CD4-positive, alpha-beta T cell treated with Interferon gamma for 1 hour (primary cell): Measurements from ENCODE around the gene MPP2.
"Not testable (repeated sequence)": the region's sequence is repeated elsewhere in the genome, so short reads cannot be mapped to it uniquely, and the experiment has no call there.

Experiments used
- DNase-seq: peaks from one replicate; pipeline ENCODE4 v3.0.0-alpha.2; 2020

MPP2 gene

DNA sequence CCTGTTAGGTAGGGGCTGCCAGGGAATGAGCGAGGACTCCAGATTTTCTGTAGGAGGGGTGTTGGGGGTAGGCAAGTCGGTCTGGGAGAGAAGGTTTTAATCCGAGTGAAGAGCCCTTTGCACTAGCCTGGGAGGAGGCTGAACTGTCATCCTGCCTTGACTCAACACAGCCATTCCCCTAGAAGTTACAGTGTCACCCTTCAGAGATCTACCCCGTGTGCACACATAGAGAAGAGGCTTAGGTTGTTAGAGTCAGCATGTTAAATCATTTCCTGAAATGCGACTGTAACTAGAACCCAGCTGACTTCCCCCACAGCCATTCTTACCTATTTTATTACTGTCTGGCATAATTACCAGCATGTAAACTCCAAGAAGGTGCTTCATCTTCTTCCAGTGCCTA lies 20.6 kb upstream of the MPP2 start:
- DNase-seq = not testable (repeated sequence)

DNA sequence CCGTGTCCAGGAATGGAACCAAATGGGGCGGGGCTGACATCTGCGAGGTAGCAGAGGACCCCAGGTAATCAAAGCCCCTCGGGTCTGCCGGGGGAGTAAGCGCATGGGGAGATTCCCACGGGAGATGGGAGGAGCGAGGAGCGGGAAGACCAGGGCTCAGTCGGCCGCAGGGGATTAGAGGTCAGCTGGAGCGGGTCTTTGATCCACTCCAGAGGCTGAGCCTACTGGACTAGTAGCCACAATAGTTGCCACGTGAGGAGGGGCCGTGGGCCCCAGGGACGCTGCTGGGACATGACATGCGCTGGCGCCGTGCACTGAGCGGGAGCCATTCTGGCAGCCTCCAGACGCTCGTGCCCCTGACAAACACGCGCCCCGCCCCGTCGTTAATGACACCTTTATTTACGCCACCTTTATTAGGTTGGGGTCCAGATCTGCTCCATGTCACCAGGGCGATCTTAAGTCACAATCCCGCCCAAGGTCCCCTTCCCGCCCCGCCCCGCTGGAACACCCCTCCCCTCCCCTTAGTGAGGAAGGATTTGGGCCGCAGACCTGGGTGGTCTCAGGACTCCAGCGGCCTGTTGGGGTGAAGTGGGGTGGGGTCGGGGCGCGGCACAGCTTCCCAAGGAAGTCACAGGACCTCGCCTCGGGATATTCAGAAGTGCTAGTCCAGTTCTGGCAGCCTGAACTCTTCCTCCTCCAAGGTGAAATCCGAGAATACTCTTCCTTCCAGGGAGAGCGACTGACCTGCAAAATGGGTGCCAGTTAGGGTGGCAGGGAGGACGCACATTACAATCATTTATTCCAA lies 19.9 kb upstream of the MPP2 start:
- DNase-seq = no peak

DNA sequence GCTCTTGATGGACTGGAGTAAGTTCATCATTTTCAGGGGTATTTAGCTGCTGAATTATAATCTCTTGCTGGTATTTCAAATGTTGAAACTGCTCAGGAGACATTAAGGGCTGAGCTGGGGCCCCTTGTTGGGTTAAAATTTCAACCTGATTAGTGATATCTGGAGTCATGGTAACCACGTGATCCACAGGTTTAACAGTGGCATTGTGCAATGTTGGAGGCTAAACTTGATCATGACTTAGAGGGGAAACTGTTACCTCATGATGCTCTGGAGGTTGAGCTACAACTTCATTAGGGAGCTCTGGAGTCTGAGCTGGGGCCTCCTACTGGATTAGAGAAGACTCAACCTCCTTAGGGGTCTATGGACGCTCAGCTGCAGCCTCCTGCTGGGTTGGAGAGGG lies 17.2 kb upstream of the MPP2 start:
- DNase-seq = no peak

DNA sequence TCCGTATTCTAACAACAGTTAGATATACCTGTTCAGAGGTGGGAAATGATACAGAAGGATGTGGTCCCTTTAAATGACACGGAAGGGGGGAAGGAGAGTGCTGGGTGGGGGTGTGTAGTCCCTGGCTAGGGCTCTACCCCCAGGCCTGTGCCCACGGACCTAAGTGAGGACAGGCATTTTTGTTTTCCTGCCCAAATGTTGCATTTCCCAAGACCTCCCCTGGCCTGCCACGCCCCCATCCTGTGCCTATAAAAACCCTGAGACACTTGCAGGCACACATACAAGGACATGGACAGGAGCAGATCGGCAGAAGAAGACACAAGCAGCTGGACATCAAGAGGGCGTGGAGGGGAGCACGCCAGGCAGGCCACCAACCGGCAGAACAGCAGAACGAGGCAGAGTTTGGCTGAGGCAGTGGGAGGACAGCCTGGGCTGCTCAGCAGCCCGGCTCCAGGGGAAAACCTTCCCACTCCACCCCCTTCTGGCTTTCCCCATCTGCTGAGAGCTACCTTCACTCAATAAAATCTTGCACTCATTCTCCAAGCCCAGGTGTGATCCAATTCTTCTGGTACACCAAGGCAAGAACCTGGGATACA lies 13.3 kb upstream of the MPP2 start:
- no peak for DNase-seq

DNA sequence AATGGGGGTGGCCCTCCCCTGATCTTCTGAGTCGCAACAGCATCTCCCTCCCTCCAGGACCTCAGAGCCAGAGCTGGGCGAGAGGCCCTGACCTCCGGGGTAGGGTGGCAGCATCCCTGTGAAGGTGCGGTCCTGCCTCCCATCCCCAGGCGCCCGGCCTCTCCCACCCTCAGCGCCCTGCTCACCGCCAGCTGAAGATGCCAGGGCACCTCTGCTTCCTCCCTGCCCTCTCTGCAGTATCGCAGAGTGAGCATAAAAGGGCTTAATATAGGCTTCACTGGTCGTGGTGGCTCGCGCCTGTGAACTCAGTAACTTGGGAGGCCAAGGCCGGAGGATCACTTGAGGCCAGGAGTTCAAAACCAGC lies 10.7 kb upstream of the MPP2 start:
- DNase-seq = no peak

DNA sequence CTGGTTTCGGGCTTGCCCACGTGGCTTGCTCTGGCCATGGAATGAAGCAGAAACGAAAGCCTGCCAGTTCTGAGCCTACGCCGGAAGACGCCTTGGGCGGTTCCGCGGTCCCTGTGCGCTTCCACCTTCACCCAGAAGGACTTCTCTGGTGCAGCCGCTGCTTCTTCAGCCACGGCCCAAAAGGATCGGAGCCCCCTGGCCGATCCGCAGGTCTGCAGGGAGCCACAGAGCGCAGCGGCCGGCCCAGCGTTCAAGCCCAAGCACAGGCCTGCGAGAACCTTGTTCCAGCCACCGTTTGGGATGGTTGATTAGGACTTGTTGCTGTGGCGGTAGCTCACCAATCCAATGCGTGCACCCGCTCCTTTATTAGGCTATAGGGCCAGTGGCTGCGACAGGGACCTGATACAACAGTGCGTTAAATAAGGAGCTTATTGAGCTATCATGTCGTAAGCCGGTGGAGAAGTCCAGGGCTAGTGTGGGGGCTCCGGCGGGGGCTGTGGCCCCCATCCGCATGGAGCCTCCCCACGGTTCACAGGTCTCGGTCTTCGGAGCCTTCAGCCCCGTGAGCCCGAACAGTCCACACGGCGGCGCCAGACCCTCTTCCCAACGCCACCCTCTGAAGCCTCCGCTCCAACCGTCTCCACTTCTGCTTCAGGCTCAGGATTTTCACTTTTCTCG lies 10.2 kb upstream of the MPP2 start:
- peak; percentile 42 for DNase-seq

DNA sequence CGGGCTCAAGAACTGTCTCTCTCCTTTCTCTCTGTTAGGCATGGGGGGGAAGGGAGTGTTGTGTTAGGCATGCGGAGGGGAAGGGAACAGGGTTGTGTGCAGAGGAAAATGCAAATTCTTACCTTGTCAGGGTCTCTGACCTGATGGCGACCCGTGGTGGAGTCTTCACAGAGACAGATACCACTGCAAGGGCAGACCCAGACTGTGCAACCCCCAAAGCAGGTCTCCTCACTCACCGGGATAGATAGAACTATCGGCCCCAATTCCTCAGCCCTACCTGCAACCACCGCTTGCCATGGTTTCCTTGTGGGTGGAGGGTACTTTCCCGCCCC lies 9.6 kb upstream of the MPP2 start:
- DNase-seq = no peak

DNA sequence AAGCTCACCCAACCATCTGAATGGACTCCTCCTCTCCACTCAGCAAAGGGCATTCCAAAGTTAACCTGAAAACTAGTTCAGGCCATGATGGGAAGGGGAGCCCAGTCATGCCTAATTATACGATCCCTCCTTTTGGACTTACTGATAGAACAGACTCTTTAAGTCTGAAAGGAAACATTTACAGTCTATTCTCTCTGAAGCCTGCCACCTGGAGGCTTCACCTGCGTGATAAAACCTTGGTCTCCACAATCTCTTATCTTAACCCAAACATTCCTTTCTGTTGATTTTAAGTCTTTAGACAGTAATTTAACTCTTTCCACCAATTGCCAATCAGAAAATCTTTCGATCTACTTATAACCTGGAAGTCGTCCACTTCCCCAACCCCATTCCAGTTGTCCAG lies 9.0 kb upstream of the MPP2 start:
- DNase-seq = no peak

DNA sequence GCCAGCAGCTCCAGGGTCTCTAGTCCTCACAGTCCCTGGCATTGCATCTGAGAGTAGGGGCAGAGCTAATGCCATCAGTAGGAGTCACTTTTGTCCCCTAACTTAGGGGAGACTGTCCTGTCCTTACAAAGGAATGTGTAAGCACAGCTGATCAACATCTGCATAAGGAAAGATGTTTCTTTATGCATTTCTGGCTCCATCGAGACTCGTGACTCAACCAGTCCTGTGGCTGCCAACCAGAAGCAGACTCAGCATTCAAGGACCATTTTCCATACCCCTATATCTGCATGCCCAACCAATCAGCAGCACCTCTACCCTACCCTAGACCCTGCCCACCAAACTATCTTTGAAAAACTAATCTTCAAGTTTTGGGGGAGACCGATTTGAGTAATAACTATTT lies 8.2 kb upstream of the MPP2 start:
- DNase-seq = no peak

DNA sequence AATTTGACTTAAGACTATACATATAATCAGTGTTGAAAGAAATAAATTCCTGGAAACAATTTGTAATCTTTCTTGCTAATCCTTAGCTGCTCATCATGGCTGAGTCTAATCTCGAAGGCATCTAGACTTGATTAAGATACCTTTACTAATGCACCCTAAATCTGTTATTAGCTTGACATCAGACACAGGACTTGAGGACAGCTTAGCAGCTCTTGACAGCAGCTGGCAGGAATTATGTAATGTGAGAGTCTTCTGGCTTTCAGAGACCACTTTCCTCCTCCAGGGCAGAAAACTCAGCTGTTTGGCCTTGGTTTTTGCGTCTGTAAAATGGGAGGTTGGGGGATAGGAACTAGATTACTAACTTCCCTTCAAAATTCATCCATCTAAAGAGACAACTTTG lies 7.1 kb upstream of the MPP2 start:
- DNase-seq = no peak

DNA sequence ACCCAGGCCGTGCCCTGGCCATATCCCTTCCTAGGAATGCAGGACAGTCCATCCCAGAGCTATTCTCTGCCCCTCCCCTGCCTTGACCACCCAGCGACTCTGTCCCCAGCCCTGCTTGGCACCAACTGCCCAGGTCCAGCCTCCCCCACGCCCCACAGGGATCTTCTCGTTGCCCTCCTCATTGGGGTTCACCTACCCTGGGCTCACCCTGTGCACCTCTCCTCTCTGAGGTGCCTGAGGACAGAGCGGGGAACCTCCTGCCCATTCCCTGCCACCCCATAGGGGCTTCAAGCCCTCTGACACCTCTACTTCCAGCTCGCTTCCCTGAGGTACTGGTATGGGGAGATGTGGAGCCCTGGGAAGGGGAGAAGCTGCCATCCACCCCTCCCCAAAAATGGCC lies 6.2 kb upstream of the MPP2 start:
- no peak for DNase-seq

DNA sequence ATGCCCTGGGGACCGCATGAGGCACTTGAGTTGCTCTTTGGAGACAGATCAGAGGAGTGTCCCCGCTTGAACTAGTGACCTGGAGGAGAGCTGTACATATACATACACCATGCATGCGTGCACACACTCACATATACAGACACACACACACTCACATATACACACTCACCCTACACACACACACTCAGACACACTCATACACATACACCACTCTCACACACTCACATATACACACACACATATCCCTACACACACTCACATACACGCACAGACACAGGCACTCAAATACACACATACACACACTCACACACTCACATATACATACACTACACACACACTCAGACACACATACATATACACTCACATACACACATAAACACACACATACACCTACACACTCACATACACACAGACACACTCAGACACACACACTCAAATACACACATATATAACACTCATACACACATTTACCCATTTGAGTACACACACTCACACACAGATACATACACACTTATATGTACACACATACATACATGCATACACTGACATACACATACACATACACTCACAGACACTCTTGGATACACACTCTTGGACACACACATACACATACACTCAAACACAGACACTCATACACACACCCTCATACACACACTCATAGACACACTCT lies 5.4 kb upstream of the MPP2 start:
- DNase-seq = no peak

DNA sequence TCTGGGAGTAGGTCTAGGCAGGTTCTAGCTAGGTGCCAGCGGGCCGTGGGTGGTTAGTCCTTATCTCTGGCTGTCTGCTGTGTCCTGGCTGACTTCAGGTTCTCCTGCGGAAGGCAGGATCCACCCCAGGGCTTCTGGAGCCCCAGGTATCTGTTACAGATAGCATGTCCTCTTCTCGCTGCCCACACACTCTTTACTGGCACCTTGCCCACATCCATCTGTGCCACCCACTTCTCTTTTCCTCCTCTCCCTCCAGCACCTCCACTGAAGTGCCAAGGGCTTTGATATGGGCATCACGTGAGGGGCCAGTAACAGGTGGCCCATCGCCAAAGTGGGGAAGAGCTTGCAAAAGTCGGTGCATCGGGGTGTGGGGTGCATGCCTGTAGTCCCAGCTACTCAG lies 4.6 kb upstream of the MPP2 start:
- no peak for DNase-seq

DNA sequence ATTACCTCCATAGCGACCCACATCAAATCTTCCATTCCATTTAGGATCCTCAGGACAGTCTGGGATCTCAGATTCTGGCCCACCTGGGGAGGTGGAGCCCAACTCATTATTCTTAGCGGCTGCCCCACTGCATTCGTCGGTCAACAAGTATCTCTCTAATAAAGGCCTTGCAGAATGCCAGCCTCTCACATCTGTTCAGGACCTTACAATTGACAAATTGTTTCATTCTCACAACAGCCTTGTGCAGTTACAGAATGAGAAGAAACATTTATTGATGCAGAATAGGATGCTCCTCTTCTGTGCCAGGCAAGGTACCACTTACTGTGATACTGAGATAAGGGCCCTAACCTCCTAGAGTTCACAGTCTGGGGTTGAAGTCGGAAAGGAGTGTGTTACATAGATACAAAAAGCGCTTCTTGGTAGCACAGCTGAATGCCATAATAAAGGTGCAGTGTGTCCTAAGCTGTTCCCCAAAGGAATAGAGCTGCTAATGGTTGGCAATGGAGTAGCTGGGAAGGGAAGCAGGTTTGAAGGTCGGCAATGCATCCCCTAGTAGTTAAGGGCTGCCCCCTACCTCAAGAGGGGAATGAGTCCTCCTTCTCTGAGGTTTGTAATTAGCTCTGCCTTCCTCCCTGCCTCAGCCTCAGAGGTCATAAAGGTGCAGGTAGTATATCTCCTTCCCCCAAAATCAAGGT lies 2.3 kb upstream of the MPP2 start:
- no peak for DNase-seq

DNA sequence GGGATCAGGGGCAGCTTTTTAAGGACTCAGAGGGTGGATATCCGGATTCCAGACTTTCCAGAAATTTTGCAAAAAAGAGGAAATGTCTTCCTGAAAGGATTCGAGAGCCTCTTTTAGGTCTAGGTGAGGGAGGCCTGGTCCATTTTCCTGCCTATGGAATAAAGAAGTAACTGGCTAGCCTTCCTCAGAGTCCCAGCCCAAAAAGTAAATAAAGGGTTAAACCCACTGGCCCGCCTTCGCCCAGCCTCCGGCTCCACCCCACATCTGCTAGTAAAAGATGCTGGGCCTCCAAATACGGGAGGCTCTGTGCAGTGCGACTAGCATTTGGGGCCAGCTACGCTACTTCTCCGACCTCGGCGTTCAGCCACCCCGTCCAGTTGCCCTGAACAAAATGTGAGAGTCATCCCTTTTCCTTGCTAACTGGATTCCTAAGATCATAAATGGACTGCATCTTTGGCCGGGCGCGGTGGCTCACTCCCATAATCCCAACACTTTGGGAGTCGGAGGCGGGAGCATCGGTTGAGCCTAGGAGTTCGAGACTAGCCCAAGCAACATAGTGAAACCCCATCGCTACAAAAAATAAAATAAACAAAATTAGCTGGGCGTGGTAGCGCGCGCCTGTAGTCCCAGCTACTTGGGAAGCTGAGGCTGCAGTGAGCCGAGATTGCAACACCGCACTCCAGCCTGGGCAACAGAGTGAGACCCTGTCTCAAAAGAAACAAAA lies 824 bp upstream of the MPP2 start:
- DNase-seq = peak; percentile 38

DNA sequence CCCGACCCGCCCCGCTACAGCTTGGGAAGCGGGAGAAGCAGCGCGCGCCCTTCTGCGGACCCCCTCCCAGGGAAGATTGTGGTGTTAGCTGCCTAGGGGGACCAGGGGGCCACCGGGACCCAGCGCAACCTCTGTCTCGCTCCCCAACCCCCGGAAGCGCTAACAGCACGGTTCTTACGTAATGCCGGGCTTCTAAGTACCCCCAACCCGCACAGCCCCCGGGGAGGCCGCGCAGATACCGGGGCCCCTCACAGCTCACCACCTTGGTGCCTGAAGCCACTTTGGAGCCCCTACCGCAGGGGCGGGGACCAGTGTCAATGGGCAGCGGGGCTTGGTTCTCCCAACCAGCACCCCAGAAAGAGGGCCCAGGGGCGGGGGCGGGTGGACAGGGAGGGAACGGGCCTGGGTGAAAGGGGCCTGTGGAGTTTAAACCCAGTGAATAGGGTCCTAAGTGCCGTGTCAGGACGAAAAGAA lies 348 bp downstream of the MPP2 start:
- peak; percentile 27 for DNase-seq

DNA sequence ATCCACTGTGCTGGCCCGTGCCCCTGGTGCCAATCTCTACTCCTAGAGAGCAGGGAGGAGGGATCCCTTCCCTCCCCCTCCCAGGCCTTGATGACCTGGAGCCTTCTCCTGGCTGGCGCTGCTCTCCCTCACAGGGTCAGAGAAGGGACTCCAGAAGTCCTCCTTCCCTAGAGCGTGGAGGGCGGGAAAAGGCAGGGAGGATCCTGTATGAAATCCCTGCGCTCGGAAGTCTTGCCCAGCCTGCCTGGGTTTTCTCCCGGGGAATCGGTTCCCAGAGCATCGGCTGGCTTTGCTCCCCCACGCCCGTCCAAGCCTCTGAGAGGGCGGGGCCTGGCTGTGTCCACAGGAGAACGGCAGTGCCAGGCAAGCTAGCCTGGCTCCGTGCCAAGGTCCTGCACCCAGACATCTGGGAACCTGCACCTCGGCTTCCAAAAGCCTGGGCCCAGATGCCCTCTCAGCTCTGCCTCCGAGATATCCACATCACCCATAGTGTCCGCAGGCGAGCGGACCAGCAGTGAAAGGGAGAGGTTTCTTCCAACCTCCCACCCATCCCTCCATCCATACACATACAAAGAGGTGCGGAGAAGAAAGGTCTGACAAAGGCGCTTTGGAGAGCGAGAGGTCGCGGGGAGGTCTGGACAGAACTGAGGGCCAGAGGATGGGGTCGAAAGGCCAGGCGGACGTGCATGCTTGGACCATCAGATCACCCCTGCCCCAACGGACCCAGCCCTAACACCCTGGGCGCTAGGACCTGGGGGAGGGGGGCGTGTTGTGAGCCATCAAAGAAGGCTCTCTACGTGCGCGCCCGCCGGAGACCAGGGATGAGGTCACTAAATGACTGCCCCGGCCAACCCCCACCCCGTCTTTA lies 1.1 kb downstream of the MPP2 start:
- DNase-seq = peak; percentile 53

DNA sequence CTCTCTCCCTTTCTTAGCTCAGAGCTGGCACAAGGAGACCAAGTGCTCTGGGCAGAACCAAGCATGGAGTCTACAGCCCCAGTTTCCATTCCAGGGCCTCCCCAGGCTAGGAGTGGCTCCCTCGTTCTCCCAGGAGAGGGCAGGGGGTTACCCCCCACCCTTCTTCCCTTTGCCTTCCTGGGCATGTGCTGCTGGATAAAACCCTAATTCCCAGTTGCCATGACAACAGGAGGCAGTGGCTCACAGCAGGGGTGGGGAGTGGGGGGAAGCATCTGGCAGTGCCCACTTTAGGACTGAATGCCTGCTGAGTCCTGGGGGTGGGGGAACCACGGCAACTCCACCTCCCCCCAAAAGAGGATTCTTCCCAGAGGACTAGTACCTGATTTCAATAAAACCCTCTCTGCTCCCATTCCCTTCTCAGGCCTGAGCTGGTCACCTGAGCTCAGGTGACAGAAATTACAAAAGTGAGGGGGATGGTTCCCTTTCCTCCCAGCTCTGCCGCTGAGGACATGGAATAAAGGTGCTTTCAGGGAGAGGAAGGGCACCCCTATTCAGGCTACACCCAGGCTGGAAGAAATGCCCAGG lies 1.8 kb downstream of the MPP2 start:
- no peak for DNase-seq

DNA sequence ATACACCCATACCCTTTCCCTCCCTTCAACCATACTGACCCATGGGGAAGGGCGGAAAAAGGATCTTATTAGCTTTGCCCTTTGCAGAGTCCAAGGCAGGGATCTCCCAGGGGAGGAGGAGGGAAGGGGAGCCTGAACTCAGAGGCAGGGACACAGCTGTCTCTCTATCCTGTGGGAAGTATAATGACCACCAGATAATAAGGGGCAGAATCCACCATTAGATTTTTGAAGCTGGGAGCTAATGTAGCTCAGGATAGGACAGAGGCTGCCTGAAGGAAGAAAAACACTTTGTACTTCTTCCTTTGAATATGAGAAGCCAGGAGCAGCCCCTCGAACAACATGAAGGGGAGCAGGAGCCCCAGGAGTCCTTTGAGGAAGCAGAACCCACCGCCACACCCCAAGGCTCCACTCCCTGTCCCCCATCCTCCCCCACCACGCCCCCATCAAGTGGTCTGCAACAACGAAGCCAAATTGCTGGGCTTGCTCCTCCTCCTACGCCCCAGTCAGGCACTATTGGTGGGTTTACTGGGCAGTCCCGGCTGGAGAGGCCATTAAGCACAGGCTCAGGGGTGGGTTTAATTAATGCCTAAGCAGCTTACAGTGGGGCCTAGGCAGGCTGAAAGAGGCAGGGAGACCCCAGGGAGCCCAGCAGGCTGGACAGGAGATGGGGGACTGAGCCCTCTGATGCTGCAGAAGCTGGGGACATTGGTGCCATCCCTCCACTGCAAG lies 5.3 kb downstream of the MPP2 start:
- no peak for DNase-seq
